ENCODE measurements around the gene DPYSL5. TPM values are rescaled to one million over a fixed set of nuclear protein-coding genes. Genes with fewer than 3 reads are reported as not detected.

DPYSL5 gene
- total RNA-seq, 1 donor from 2014 or later, result not detected

DNA sequence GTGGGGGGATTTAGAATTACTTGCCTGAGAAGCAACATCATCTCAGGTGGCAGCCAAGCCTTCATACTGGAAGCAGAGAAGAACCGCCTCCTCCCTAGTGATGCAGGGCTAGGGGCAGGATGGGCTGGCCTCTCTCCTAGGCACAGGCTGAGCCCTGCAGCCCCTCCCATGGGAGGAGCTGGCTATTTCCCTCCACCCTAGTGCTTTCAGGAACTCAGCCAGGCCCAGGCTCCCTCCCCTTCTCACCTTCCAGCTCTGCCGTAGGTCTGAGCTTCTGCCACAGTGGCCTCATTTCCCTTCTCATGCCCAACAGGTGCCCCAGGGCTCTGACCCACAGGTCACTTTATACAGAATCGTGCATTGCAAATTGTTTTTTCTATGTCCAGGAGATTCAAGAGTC, 31.0 kb upstream of the DPYSL5 start:
- Histone ChIP-seq H3K27me3 (no peaks in the 10 kb centered on the region), H3K4me1 (no peaks in the 10 kb centered on the region), H3K4me3 (no peak overlapping the region), H3K9me3 (no peaks in the 10 kb centered on the region), H3K36me3 (no peaks in the 10 kb centered on the region), H3K27ac (no peak overlapping the region)
- TF ChIP-seq, protein P1, sequence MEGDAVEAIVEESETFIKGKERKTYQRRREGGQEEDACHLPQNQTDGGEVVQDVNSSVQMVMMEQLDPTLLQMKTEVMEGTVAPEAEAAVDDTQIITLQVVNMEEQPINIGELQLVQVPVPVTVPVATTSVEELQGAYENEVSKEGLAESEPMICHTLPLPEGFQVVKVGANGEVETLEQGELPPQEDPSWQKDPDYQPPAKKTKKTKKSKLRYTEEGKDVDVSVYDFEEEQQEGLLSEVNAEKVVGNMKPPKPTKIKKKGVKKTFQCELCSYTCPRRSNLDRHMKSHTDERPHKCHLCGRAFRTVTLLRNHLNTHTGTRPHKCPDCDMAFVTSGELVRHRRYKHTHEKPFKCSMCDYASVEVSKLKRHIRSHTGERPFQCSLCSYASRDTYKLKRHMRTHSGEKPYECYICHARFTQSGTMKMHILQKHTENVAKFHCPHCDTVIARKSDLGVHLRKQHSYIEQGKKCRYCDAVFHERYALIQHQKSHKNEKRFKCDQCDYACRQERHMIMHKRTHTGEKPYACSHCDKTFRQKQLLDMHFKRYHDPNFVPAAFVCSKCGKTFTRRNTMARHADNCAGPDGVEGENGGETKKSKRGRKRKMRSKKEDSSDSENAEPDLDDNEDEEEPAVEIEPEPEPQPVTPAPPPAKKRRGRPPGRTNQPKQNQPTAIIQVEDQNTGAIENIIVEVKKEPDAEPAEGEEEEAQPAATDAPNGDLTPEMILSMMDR (IDR thresholded peaks at IDR 0.05), result no peak
- DNase-seq (ENCODE audit: low spot score in 2 of 2), result no peak
- intact Hi-C loops (cut with DNase I), result no loop called here

DNA sequence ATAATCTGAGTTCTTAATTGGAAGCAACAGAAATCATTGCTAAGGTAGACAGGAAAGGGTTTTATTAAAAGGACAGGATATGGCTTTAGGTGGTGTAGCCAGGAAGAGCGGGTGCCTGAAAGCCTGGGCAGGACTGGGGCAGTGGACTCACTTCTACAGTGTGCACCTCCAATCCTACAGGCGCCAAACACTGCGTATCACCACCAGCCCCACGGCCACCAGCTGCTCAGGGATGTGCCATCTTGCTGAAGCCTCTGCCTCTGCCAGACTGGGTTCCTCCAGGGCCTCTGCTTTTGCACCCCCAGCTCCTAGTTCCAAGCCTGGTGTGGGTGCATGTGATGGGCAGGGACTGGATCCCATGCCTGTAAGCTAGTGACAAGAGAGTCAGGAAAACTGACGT, 29.7 kb upstream of the DPYSL5 start:
- intact Hi-C loops (cut with DNase I), result no loop called here
- H3K27ac ChIP-seq, result no peak overlapping the region
- TF ChIP-seq, protein P1 (IDR thresholded peaks at IDR 0.05), result no peak
- H3K36me3 ChIP-seq, result no peaks in the 10 kb centered on the region
- DNase-seq (ENCODE audit: low spot score in 2 of 2), result no peak
- H3K4me3 ChIP-seq, result no peak overlapping the region
- H3K27me3 ChIP-seq, result no peaks in the 10 kb centered on the region
- H3K4me1 ChIP-seq, result no peaks in the 10 kb centered on the region
- no peaks in the 10 kb centered on the region for H3K9me3 ChIP-seq

DNA sequence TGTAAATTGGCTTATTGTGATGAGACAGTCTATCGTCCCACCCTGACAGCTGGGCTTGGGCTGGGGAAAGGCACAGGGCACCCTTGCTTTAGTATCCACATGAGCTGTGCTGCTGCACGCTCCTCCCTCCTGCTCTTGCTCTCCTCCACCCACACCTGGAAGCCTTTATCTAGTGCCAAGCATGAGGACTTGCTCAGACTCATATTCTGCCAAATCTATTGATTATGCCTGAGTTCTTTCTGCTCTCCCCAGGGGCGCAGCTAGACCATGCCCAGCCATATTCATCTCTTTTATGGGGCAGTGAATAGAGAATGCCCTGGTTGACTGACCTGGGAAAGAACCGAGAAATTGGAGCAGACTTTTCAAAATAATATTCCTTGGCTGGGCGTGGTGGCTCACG, 29.0 kb upstream of the DPYSL5 start:
- DNase-seq (ENCODE audit: low spot score in 2 of 2), result no peak
- TF ChIP-seq, protein P1 (IDR thresholded peaks at IDR 0.05), result no peak
- H3K4me3 ChIP-seq, result no peak overlapping the region
- no peaks in the 10 kb centered on the region for H3K9me3 ChIP-seq
- H3K36me3 ChIP-seq, result no peaks in the 10 kb centered on the region
- no peak overlapping the region for H3K27ac ChIP-seq
- H3K27me3 ChIP-seq, result no peaks in the 10 kb centered on the region
- intact Hi-C loops (cut with DNase I), result no loop called here
- H3K4me1 ChIP-seq, result no peaks in the 10 kb centered on the region

DNA sequence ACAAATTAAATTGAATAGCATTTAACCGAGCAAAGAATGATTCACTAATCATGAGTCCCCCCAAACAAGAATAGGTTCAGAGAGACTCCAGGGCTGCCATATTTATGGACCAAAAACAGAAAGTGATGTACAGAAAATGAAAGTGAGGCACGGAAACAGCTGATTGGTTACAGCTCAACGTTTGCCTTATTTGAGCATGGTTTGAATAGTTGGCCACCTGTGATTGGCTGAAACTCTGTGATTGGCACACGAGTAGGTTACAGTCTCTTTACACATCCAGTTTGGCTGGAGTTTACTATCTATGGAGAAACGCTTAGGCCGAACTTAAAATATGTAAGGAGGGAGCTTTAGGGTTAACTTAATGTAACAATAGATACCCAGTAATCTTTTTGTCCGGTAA, 27.0 kb upstream of the DPYSL5 start:
- H3K4me3 ChIP-seq, result no peak overlapping the region
- TF ChIP-seq, protein P1 (IDR thresholded peaks at IDR 0.05), result no peak
- intact Hi-C loops (cut with DNase I), result no loop called here
- no peaks in the 10 kb centered on the region for H3K27me3 ChIP-seq
- no peak for DNase-seq (ENCODE audit: low spot score in 2 of 2)
- H3K36me3 ChIP-seq, result no peaks in the 10 kb centered on the region
- no peaks in the 10 kb centered on the region for H3K9me3 ChIP-seq
- no peaks in the 10 kb centered on the region for H3K4me1 ChIP-seq
- no peak overlapping the region for H3K27ac ChIP-seq

DNA sequence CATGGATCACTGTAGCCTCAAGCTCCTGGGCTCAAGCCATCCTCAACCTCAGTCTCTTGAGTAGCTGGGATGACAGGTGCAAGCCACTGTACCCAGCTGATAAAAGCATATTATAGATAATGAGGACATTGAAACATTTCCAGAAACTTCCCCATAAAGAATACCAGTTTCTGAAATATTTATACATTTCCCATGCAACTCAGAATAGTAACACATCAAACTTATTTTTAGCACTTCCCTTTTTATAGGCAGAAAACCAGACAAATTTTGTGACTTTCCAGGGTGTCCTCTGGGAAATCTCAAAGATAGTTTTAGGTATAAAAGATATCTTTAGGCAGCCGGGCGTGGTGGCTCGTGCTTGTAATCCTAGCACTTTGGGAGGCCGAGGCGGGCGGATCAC, 25.1 kb upstream of the DPYSL5 start:
- H3K4me1 ChIP-seq, result no peaks in the 10 kb centered on the region
- H3K9me3 ChIP-seq, result no peaks in the 10 kb centered on the region

More for the DNA sequence above, 25.1 kb upstream of the DPYSL5 start:
- intact Hi-C loops (cut with DNase I), result no loop called here
- H3K27ac ChIP-seq, result no peak overlapping the region
- H3K27me3 ChIP-seq, result no peaks in the 10 kb centered on the region
- no peaks in the 10 kb centered on the region for H3K36me3 ChIP-seq
- no peak overlapping the region for H3K4me3 ChIP-seq
- DNase-seq (ENCODE audit: low spot score in 2 of 2), result no peak
- TF ChIP-seq, protein P1 (IDR thresholded peaks at IDR 0.05), result no peak
